ENCODE data around the gene UGT1A8.
A peak's percentile ranks its signal among the peaks of the same experiment; 100 is the strongest.

UGT1A8 gene

DNA sequence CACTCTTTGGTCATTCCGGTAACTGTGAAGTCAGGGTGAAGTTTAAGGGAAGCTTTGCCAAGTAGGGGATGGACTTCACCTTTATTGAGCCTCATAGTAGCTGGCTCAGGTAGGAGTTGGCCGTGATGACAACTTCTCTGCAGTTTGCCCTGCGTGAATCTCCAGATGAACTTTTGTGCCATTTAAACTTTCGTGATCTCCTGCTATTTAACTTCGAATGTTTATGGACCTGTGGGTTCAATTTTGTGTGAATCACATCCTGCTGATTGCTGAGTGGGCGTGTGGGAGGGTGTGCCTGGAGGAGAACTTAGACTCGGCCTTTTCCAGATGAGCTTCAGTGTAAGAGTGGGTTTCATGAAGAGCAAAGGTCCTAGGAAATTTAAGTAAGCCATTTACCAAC, 146.8 kb downstream of the UGT1A8 start:
- Histone ChIP-seq H3K18ac (ENCODE audit: low read length) (no peak overlapping the region), H3K27me3 (ENCODE audit: insufficient read depth, low read length, poor library complexity) (no peaks in the 10 kb centered on the region), H4K5ac (ENCODE audit: low read length) (no peak overlapping the region), H3K23ac (ENCODE audit: low read length) (no peak overlapping the region), H2BK15ac (replicated peaks; ENCODE audit: low read depth) (no peak overlapping the region), H3K27ac (ENCODE audit: low read depth, low read length) (no peak overlapping the region), H3K56ac (ENCODE audit: low read length) (no peak overlapping the region), H3K4me1 (ENCODE audit: control insufficient read depth, low read depth, low read length) (no peaks in the 10 kb centered on the region), H3K79me2 (ENCODE audit: control insufficient read depth, insufficient read depth, low read length) (no peaks in the 10 kb centered on the region), H3K36me3 (ENCODE audit: control insufficient read depth, insufficient read depth, low read length) (no peaks in the 10 kb centered on the region), H2BK5ac (ENCODE audit: low read length) (no peak overlapping the region), H3K79me1 (ENCODE audit: low read length) (no peaks in the 10 kb centered on the region), H2BK120ac (ENCODE audit: low read depth, low read length) (no peak overlapping the region), H3K4ac (ENCODE audit: low read depth, low read length) (no peak overlapping the region), H3K4me2 (ENCODE audit: low read length) (no peak overlapping the region), H4K8ac (ENCODE audit: low read depth, low read length) (no peak overlapping the region), H3K4me3 (ENCODE audit: low read length) (no peak overlapping the region), H2AK5ac (ENCODE audit: low read length) (no peak overlapping the region), H3K9ac (ENCODE audit: low read length) (no peak overlapping the region)
- DNase-seq, result no peak
- no CpG with 5 or more reads among the region's 7 CpGs for WGBS (ENCODE audit: extremely low coverage, insufficient coverage, low lambda C conversion rate)

DNA sequence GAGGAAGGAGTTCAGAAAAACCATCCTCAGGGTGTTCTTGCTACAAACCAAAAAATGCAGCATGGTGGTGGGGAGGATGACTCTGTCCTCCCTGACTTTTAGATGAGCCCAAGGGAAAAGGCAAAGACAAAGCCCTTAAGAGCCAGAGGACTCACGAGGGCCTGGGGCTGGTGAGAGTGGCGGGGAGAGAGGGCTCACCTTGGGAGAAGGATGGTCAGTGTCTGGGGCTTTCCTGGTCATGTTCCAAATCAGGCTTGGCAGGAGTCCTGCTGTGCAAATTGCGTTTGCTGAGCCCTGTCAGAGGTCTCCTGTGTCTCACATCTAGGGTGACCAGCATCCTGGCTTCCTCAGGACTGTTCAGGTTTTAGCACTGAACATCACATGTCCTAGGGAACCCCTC, 147.3 kb downstream of the UGT1A8 start:
- no peaks in the 10 kb centered on the region for H3K36me3 ChIP-seq (ENCODE audit: control insufficient read depth, insufficient read depth, low read length)
- no peak overlapping the region for H2BK120ac ChIP-seq (ENCODE audit: low read depth, low read length)
- H2AK5ac ChIP-seq (ENCODE audit: low read length), result no peak overlapping the region
- H3K23ac ChIP-seq (ENCODE audit: low read length), result no peak overlapping the region
- no peak overlapping the region for H3K18ac ChIP-seq (ENCODE audit: low read length)
- H3K79me2 ChIP-seq (ENCODE audit: control insufficient read depth, insufficient read depth, low read length), result no peaks in the 10 kb centered on the region
- no peak overlapping the region for H2BK5ac ChIP-seq (ENCODE audit: low read length)
- H3K27me3 ChIP-seq (ENCODE audit: insufficient read depth, low read length, poor library complexity), result no peaks in the 10 kb centered on the region
- H3K4me3 ChIP-seq (ENCODE audit: low read length), result no peak overlapping the region
- H2BK15ac ChIP-seq (replicated peaks; ENCODE audit: low read depth), result no peak overlapping the region
- no peak overlapping the region for H3K27ac ChIP-seq (ENCODE audit: low read depth, low read length)
- H4K5ac ChIP-seq (ENCODE audit: low read length), result no peak overlapping the region
- H3K79me1 ChIP-seq (ENCODE audit: low read length), result no peaks in the 10 kb centered on the region
- no CpG with 5 or more reads among the region's 3 CpGs for WGBS (ENCODE audit: extremely low coverage, insufficient coverage, low lambda C conversion rate)
- DNase-seq, result no peak
- no peak overlapping the region for H3K4me2 ChIP-seq (ENCODE audit: low read length)
- H3K56ac ChIP-seq (ENCODE audit: low read length), result no peak overlapping the region
- H4K8ac ChIP-seq (ENCODE audit: low read depth, low read length), result no peak overlapping the region
- H3K4me1 ChIP-seq (ENCODE audit: control insufficient read depth, low read depth, low read length), result no peaks in the 10 kb centered on the region
- H3K9ac ChIP-seq (ENCODE audit: low read length), result no peak overlapping the region
- H3K4ac ChIP-seq (ENCODE audit: low read depth, low read length), result no peak overlapping the region

DNA sequence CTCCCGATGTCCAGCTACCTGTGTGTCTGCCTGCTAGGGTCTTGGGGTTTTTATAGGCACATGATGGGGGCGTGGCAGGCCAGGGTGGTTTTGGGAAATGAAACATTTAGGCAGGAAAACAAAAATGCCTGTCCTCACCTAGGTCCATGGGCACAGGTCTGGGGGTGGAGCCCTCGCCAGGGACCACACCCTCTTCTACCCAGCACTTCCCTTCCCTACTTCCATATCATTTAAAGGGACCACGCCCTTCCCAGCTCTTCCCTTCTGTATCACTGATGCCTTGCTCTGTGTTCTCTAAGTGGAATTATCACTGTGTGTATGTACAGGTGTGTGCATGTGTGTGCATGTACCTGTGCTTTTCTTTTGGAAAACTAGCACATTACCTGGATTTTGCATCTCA, 149.0 kb downstream of the UGT1A8 start:
- Histone ChIP-seq H3K56ac (ENCODE audit: low read length) (no peak overlapping the region), H3K36me3 (ENCODE audit: control insufficient read depth, insufficient read depth, low read length) (no peaks in the 10 kb centered on the region), H3K4me1 (ENCODE audit: control insufficient read depth, low read depth, low read length) (no peaks in the 10 kb centered on the region), H3K79me1 (ENCODE audit: low read length) (no peaks in the 10 kb centered on the region), H3K4ac (ENCODE audit: low read depth, low read length) (no peak overlapping the region), H2BK120ac (ENCODE audit: low read depth, low read length) (no peak overlapping the region), H3K4me2 (ENCODE audit: low read length) (no peak overlapping the region), H2AK5ac (ENCODE audit: low read length) (no peak overlapping the region), H3K18ac (ENCODE audit: low read length) (no peak overlapping the region), H3K23ac (ENCODE audit: low read length) (no peak overlapping the region), H3K27ac (ENCODE audit: low read depth, low read length) (no peak overlapping the region), H4K8ac (ENCODE audit: low read depth, low read length) (no peak overlapping the region), H3K79me2 (ENCODE audit: control insufficient read depth, insufficient read depth, low read length) (no peaks in the 10 kb centered on the region), H4K5ac (ENCODE audit: low read length) (no peak overlapping the region), H3K4me3 (ENCODE audit: low read length) (no peak overlapping the region), H2BK5ac (ENCODE audit: low read length) (no peak overlapping the region), H3K27me3 (ENCODE audit: insufficient read depth, low read length, poor library complexity) (no peaks in the 10 kb centered on the region), H3K9ac (ENCODE audit: low read length) (no peak overlapping the region), H2BK15ac (replicated peaks; ENCODE audit: low read depth) (no peak overlapping the region)
- DNase-seq, result no peak
- no CpG with 5 or more reads among the region's 4 CpGs for WGBS (ENCODE audit: extremely low coverage, insufficient coverage, low lambda C conversion rate)

DNA sequence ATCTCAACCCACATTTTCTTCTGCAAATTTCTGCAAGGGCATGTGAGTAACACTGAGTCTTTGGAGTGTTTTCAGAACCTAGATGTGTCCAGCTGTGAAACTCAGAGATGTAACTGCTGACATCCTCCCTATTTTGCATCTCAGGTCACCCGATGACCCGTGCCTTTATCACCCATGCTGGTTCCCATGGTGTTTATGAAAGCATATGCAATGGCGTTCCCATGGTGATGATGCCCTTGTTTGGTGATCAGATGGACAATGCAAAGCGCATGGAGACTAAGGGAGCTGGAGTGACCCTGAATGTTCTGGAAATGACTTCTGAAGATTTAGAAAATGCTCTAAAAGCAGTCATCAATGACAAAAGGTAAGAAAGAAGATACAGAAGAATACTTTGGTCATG, 150.6 kb downstream of the UGT1A8 start:
- Histone ChIP-seq H3K4me3 (ENCODE audit: low read length) (no peak overlapping the region), H3K23ac (ENCODE audit: low read length) (no peak overlapping the region), H2BK15ac (replicated peaks; ENCODE audit: low read depth) (no peak overlapping the region), H3K27me3 (ENCODE audit: insufficient read depth, low read length, poor library complexity) (no peaks in the 10 kb centered on the region), H3K4ac (ENCODE audit: low read depth, low read length) (no peak overlapping the region), H3K36me3 (ENCODE audit: control insufficient read depth, insufficient read depth, low read length) (no peaks in the 10 kb centered on the region), H4K8ac (ENCODE audit: low read depth, low read length) (no peak overlapping the region), H2AK5ac (ENCODE audit: low read length) (no peak overlapping the region), H3K79me2 (ENCODE audit: control insufficient read depth, insufficient read depth, low read length) (no peaks in the 10 kb centered on the region), H2BK5ac (ENCODE audit: low read length) (no peak overlapping the region), H3K4me1 (ENCODE audit: control insufficient read depth, low read depth, low read length) (no peaks in the 10 kb centered on the region), H2BK120ac (ENCODE audit: low read depth, low read length) (no peak overlapping the region), H3K56ac (ENCODE audit: low read length) (no peak overlapping the region), H3K79me1 (ENCODE audit: low read length) (no peaks in the 10 kb centered on the region), H4K5ac (ENCODE audit: low read length) (no peak overlapping the region), H3K9ac (ENCODE audit: low read length) (no peak overlapping the region), H3K18ac (ENCODE audit: low read length) (no peak overlapping the region), H3K27ac (ENCODE audit: low read depth, low read length) (no peak overlapping the region), H3K4me2 (ENCODE audit: low read length) (no peak overlapping the region)
- whole genome bisulfite sequencing (ENCODE audit: extremely low coverage, insufficient coverage, low lambda C conversion rate), result no CpG with 5 or more reads among the region's 4 CpGs
- DNase-seq, result peak; percentile 2

DNA sequence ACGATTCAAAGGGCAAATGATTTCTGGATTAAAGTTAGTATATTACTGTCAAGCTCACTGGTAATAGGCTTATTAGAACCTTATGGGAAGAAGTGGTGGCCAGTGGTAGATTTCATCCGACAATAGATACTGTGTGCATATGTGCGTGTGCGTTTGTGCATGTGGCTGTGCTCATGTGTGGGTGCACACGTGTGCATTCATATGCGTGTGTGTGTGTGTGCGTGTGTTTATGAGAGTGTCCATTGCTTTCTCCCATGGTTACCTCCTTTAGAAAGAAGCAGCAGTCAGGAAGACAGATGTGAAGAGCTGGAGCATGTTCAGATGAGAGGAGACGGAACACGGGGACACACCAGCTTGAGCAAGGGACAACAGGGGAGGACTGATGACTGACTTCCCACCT, 151.8 kb downstream of the UGT1A8 start:
- Histone ChIP-seq H3K4me2 (ENCODE audit: low read length) (no peak overlapping the region), H4K5ac (ENCODE audit: low read length) (no peak overlapping the region), H3K4me1 (ENCODE audit: control insufficient read depth, low read depth, low read length) (no peaks in the 10 kb centered on the region), H2BK15ac (replicated peaks; ENCODE audit: low read depth) (no peak overlapping the region), H3K18ac (ENCODE audit: low read length) (no peak overlapping the region), H3K4me3 (ENCODE audit: low read length) (no peak overlapping the region), H3K79me1 (ENCODE audit: low read length) (no peaks in the 10 kb centered on the region), H3K4ac (ENCODE audit: low read depth, low read length) (no peak overlapping the region), H3K27ac (ENCODE audit: low read depth, low read length) (no peak overlapping the region), H3K56ac (ENCODE audit: low read length) (no peak overlapping the region), H3K23ac (ENCODE audit: low read length) (no peak overlapping the region), H3K27me3 (ENCODE audit: insufficient read depth, low read length, poor library complexity) (no peaks in the 10 kb centered on the region), H2AK5ac (ENCODE audit: low read length) (no peak overlapping the region), H2BK5ac (ENCODE audit: low read length) (no peak overlapping the region), H4K8ac (ENCODE audit: low read depth, low read length) (no peak overlapping the region), H3K79me2 (ENCODE audit: control insufficient read depth, insufficient read depth, low read length) (no peaks in the 10 kb centered on the region), H2BK120ac (ENCODE audit: low read depth, low read length) (no peak overlapping the region), H3K36me3 (ENCODE audit: control insufficient read depth, insufficient read depth, low read length) (no peaks in the 10 kb centered on the region), H3K9ac (ENCODE audit: low read length) (no peak overlapping the region)
- DNase-seq, result no peak
- WGBS (ENCODE audit: extremely low coverage, insufficient coverage, low lambda C conversion rate), result no CpG with 5 or more reads among the region's 9 CpGs

DNA sequence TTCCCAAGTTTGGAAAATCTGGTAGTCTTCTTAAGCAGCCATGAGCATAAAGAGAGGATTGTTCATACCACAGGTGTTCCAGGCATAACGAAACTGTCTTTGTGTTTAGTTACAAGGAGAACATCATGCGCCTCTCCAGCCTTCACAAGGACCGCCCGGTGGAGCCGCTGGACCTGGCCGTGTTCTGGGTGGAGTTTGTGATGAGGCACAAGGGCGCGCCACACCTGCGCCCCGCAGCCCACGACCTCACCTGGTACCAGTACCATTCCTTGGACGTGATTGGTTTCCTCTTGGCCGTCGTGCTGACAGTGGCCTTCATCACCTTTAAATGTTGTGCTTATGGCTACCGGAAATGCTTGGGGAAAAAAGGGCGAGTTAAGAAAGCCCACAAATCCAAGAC, 154.7 kb downstream of the UGT1A8 start:
- Histone ChIP-seq H2BK120ac (ENCODE audit: low read depth, low read length) (no peak overlapping the region), H3K4ac (ENCODE audit: low read depth, low read length) (no peak overlapping the region), H3K23ac (ENCODE audit: low read length) (no peak overlapping the region), H4K5ac (ENCODE audit: low read length) (no peak overlapping the region), H3K27me3 (ENCODE audit: insufficient read depth, low read length, poor library complexity) (no peaks in the 10 kb centered on the region), H3K4me2 (ENCODE audit: low read length) (no peak overlapping the region), H3K27ac (ENCODE audit: low read depth, low read length) (no peak overlapping the region), H2AK5ac (ENCODE audit: low read length) (no peak overlapping the region), H3K4me3 (ENCODE audit: low read length) (no peak overlapping the region), H3K4me1 (ENCODE audit: control insufficient read depth, low read depth, low read length) (no peaks in the 10 kb centered on the region), H3K9ac (ENCODE audit: low read length) (no peak overlapping the region), H2BK15ac (replicated peaks; ENCODE audit: low read depth) (no peak overlapping the region), H3K79me2 (ENCODE audit: control insufficient read depth, insufficient read depth, low read length) (no peaks in the 10 kb centered on the region), H3K36me3 (ENCODE audit: control insufficient read depth, insufficient read depth, low read length) (no peaks in the 10 kb centered on the region), H3K56ac (ENCODE audit: low read length) (no peak overlapping the region), H3K18ac (ENCODE audit: low read length) (no peak overlapping the region), H3K79me1 (ENCODE audit: low read length) (no peaks in the 10 kb centered on the region), H2BK5ac (ENCODE audit: low read length) (no peak overlapping the region), H4K8ac (ENCODE audit: low read depth, low read length) (no peak overlapping the region)
- WGBS (ENCODE audit: extremely low coverage, insufficient coverage, low lambda C conversion rate), result no CpG with 5 or more reads among the region's 16 CpGs
- no peak for DNase-seq
